GM19463 (cell line): ENCODE measurements around the gene PCSK5.
A peak's percentile ranks its signal among the peaks of the same experiment; 100 is the strongest.
"Not testable (repeated sequence)": the region's sequence is repeated elsewhere in the genome, so short reads cannot be mapped to it uniquely, and the experiment has no call there.

Experiments used
- ATAC-seq: cut with Tn5 transposase; IDR thresholded peaks from one replicate; pipeline ENCODE4 v1.9.1; 2021; ENCODE audit warnings: mild to moderate bottlenecking, moderate library complexity; ENCODE audit not compliant: unreplicated experiment

PCSK5 gene

GRCh38 chr9:76338418-76338817 lies 447.9 kb downstream of the PCSK5 start:
- no peak for ATAC-seq

DNA sequence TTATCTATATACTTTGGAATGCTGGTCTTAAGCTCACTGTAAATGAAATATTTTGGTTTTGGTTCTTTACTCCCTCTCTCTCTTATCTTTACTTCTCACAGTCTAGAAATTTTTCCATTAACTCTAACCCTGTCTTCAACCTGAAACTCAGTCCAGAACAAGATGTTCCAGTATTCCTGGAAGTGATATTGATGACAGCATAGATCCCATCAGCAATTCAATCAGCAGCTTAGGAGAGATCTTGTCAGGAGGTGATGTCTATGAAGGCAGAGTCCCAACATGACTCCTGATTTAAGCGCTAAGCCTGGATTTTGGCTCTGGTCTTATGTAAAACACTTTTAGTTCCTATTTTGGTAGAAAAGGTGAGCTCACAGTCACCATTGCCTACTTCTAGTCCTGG lies 451.1 kb downstream of the PCSK5 start:
- no peak for ATAC-seq

GRCh38 chr9:76342201-76342600 lies 451.7 kb downstream of the PCSK5 start:
- no peak for ATAC-seq

- no peak for ATAC-seq
Observed at GRCh38 chr9:76342858-76343257, 452.4 kb downstream of the PCSK5 start.

GRCh38 chr9:76349865-76350264 lies 459.4 kb downstream of the PCSK5 start:
- ATAC-seq, result no peak

DNA sequence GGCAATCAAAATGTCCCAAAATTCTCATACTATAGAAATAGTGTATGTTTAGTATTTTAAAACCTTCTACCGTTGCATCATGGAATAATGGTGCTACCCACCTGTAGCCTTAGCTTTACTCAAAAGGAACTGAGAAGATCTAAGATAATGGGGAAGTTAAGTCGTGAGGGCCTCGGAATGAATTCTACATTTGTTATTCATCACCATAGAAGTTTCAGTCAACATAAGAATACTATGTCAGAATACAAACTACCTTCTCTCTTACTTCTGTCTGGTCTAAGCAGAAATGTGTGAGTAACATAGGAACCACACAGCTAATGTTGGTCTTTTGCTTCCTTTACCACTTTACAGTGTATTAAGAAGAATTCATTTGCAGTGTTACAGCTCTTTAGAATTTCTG lies 460.5 kb downstream of the PCSK5 start:
- no peak for ATAC-seq

DNA sequence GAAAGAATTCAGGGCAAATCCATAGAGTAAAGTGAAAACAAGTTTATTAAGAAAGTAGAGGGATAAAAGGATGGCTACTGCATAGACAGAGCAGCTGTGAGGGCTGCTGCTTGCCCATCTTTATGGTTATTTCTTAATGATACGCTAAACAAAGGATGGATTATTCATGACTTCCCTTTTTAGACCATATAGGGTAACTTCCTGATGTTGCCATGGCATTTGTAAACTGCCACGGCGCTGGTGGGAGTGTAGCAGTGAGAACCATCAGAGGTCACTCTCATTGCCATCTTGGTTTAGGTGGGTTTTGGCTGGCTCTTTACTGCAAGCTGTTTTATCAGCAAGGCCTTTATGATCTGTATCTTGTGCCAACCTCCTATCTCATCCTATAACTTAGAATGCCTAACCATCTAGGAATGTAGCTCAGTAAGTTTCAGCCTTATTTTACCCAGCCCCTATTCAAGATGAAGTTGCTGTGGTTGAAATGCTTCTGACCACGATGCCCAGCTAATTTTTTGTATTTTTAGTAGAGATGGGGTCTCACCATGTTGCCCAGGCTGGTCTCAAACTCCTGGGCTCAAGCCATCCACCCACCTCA lies 461.6 kb downstream of the PCSK5 start:
- no peak for ATAC-seq

DNA sequence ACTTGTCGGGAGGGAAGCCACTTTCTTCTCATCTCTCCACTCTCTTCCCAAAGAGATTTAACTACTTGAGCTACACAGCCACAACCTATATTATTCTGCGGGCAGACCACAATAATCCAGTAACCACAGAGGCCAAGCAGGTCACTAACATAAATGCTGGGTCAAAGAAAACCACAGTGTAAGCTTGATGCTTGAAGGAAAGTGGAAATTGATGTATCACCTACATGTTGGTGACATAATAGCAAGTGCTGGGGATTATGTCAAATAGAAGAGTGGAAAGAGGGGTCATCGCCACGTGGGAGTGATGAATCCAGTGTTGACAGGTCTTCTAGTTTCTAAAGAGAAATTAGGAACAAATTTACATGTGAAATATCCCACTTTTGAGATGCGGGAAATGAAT lies 462.8 kb downstream of the PCSK5 start:
- ATAC-seq, result no peak

DNA sequence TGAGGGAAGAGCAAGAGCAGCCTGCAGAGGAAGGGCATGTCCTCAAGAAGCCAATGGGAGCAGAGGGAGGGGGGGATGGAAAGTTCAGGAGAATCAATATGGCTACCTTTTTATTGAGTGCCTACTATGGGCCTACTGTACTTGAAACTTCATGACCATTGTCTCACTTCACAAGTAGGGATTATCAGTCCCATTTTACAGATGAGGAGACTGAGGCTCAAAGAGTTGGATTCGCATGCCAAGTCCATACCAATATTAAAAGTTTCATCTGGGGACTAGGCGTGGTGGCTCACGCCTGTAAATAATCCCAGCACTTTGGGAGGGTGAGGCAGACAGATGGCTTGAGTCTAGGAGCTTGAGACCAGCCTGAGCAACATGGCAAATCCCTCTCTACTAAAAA lies 463.7 kb downstream of the PCSK5 start:
- no peak for ATAC-seq

DNA sequence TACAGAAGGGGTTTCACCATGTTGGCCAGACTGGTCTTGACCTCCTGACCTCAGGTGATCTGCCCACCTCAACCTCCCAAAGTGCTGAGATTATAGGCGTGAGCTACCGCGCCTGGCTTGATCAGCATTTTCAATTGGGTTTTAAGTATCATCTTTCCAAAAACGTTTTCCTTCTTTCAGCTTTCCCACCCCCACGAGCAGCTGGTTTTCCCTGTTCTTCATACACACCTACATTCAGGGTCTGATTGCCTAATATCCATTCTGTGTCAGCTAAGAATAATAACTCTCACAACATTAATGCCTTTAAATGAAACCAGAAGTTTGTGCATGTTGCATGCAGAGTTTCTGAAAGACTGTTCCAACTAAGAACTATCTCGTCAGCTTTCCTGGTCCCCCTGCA lies 465.4 kb downstream of the PCSK5 start:
- no peak for ATAC-seq

GRCh38 chr9:76357555-76357954 lies 467.1 kb downstream of the PCSK5 start:
- no peak for ATAC-seq

GRCh38 chr9:76358628-76359280 lies 468.3 kb downstream of the PCSK5 start:
- ATAC-seq, result no peak

DNA sequence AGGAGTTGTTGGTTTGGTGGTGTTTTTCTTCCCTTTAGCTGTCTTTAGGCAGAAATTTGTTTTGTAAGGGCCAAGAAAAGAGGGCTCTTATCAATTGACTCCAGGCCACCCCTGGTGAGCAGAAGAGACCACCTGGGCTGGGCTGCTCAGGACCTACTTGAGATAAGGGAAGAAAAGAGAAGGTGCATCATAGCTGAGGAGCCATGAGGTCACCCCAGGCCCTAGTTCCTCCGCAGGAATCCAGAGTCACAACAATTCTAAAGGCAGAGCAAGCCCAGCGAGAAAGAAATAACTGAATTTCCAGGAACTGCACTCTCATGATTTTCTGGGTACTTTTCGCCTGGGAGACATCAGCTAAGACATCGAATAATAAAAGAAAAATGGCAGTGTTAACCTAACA lies 468.9 kb downstream of the PCSK5 start:
- no peak for ATAC-seq

GRCh38 chr9:76359766-76360165 lies 469.3 kb downstream of the PCSK5 start:
- no peak for ATAC-seq

- not testable (repeated sequence) for ATAC-seq
Observed at GRCh38 chr9:76362332-76363031, 472.0 kb downstream of the PCSK5 start.

GRCh38 chr9:76363032-76363395 lies 472.5 kb downstream of the PCSK5 start:
- no peak for ATAC-seq

GRCh38 chr9:76365028-76365427 lies 474.6 kb downstream of the PCSK5 start:
- no peak for ATAC-seq

DNA sequence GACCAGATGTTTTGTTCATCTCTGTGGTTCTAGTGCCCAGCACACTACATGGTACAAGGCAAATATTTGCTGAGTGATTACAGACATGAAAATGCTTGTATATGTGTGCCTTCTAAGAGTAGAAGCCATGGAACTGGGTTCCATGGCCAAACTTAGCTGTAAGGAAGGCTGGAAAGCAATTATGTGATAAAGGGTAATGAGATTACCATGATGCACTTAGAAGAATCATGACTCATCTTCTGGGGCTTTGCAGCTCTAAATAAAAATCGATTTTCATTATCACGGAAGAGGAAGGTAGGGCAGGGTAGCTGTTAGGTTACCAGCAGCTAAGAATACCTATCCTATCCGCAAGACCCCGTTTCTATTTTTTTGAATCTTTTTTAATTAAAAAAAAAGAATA lies 475.8 kb downstream of the PCSK5 start:
- ATAC-seq, result no peak

- peak; percentile 75 for ATAC-seq
Observed at GRCh38 chr9:76369583-76369982, 479.1 kb downstream of the PCSK5 start.

- no peak for ATAC-seq
Observed at GRCh38 chr9:76370396-76371023, 480.0 kb downstream of the PCSK5 start.

GRCh38 chr9:76371901-76372300 lies 481.4 kb downstream of the PCSK5 start:
- ATAC-seq, result no peak

GRCh38 chr9:76372336-76372735 lies 481.9 kb downstream of the PCSK5 start:
- ATAC-seq, result no peak
